GM12872 (cell line): Measurements from ENCODE around the gene SP9.

Experiments used
- TF ChIP-seq, protein P1 (sequence below): IDR thresholded peaks from 3 replicates; pipeline ENCODE4 v1.5.1; 2011; ENCODE audit warnings: low read depth, mild to moderate bottlenecking, low read length, moderate library complexity; ENCODE audit not compliant: insufficient read depth

SP9 gene

DNA sequence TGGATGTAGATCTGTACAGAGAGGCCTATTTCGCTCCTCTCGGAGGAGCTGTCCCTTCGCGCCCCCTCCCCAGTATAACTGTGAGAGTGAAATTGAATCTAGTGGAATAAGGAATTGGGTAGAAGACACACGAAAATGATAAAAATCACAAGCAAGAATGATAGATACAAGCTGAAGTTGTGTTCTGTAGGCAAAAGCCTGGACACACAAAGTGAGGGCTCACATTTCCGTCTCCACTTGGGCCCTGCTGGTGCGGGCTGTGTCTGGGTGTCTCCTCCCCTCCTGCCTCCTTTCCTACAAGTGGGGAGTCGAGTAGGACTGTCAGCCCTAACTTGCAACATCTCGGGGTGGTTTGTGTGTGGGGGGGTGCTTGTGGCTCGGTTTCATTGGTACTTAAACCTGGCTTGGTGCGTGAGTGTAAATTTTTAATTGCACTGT lies 457 bp upstream of the SP9 start:
- TF ChIP-seq, protein P1, sequence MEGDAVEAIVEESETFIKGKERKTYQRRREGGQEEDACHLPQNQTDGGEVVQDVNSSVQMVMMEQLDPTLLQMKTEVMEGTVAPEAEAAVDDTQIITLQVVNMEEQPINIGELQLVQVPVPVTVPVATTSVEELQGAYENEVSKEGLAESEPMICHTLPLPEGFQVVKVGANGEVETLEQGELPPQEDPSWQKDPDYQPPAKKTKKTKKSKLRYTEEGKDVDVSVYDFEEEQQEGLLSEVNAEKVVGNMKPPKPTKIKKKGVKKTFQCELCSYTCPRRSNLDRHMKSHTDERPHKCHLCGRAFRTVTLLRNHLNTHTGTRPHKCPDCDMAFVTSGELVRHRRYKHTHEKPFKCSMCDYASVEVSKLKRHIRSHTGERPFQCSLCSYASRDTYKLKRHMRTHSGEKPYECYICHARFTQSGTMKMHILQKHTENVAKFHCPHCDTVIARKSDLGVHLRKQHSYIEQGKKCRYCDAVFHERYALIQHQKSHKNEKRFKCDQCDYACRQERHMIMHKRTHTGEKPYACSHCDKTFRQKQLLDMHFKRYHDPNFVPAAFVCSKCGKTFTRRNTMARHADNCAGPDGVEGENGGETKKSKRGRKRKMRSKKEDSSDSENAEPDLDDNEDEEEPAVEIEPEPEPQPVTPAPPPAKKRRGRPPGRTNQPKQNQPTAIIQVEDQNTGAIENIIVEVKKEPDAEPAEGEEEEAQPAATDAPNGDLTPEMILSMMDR: no peak

DNA sequence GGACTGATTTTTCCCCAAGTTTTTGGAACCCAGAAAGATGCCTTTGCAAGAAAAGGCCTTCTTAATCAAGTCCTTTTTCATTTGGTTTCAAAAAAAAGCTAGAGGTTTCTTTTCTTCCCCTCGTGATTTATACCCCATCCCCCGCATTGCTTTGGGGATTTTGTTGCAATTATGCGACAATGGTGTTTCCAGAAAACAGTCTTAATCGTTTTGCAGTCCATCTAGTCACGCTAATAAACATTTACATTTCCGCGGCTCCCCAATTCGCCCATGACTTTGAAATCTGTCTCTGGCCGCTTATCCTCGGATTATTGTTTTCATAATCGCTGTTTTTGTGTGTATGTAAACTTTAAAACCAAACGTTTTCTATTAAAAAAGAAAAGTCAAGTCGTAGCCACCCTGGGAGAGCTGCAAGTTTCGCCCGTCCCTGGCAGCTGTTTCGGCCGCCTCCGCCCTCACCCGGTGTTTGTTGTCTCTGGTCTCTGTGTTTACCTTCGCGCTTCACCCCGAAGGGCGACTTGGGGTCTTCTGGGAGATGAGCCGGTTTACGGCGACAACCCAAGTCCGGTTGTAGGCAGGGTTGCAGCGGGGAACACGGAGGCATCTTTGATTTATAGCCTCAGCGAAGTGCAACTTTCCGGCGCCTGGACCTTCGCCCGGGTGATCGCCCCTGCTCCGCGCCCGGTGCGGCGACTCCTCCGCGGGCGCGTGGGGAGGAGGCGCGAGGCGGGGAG lies 667 bp downstream of the SP9 start:
- TF ChIP-seq, protein P1: no peak

DNA sequence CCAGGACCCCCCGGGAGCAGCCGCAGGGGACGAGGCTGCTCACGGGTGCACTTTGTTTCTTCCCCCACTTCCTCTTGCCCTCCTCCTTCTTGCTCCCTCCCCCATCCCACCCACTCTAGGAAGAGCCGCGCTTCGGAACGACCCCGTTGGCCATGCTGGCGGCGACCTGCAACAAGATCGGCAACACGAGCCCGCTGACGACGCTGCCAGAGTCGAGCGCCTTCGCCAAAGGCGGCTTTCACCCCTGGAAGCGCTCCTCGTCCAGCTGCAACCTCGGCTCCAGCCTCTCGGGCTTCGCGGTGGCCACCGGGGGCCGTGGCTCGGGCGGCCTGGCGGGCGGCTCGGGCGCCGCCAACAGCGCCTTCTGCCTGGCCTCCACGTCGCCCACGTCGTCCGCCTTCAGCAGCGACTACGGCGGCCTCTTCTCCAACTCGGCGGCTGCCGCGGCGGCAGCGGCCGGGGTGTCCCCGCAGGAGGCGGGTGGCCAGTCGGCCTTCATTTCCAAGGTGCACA lies 1.3 kb downstream of the SP9 start:
- TF ChIP-seq, protein P1: no peak

DNA sequence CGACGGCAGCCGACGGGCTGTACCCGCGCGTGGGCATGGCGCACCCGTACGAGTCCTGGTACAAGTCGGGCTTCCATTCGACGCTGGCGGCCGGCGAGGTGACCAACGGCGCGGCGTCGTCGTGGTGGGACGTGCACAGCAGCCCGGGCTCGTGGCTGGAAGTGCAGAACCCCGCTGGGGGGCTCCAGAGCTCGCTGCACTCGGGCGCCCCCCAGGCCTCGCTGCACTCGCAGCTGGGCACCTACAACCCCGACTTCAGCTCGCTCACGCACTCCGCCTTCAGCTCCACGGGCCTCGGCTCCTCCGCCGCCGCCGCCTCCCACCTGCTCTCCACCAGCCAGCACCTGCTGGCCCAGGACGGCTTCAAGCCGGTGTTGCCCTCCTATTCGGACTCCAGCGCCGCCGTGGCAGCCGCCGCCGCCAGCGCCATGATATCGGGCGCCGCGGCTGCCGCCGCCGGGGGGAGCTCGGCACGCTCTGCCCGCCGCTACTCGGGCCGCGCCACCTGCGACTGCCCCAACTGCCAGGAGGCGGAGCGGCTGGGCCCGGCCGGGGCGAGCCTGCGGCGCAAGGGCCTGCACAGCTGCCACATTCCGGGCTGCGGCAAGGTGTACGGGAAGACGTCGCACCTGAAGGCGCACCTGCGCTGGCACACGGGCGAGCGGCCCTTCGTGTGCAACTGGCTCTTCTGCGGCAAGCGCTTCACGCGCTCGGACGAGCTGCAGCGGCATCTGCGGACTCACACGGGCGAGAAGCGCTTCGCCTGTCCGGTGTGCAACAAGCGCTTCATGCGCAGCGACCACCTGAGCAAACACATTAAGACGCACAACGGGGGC lies 2.0 kb downstream of the SP9 start:
- TF ChIP-seq, protein P1: no peak; the same call in 2 of the 3 replicates

DNA sequence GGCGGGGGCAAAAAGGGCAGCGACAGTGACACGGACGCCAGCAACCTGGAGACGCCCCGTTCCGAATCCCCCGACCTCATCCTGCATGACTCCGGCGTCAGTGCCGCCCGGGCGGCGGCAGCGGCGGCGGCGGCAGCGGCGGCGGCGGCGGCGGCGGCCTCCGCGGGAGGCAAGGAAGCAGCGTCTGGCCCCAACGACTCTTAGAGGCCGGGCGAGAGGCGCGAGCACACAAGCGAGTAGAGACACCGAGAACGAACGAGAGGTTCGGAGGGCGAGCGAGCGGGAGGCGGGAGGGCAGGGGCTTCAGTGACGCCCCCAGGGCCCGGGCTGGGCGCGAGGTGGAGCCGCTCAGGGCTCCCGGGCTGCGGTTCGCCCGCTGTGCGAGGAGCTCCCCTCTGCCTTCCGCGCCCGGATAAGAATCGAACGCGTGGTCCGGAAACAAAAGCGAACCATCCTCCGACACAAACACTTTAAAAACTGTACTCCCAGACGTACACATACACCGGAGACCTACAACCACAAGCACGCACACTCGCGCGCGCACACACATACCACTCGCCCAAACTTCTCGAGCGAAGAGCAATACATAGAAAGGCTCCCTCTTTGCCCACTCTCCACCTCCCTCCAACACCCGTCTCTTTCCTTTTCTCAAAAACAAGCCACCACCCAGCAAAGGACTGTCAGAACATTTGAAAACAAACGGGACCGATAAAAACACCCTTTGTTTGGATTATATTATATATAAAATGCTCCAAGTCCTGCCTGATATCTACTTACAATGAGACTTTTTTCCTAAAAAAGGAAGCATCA lies 2.8 kb downstream of the SP9 start:
- TF ChIP-seq, protein P1: no peak

DNA sequence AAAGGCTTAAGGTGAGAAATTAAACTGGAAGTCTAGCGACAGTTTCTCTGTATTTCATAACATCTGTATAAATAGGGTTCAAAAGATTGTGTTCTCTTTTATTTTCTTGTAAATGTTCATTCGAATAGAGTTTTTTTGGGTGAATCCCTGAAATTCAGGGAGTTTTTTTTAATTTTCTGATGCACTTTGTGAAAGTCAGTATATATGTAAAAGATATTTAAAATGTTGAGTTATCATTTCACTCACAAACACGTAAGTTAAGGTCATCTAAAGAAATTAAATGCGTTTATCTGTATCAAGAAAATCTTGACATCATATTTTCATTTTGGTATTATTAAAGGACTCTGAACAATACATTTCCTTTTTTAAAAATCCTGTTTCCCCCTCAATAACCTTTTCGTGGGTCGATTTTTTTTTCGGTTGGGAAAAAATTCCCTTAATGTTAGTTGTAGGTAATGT lies 3.4 kb downstream of the SP9 start:
- TF ChIP-seq, protein P1: no peak
